ENCODE data around the gene SLC24A4.

The SLC24A4 gene

DNA sequence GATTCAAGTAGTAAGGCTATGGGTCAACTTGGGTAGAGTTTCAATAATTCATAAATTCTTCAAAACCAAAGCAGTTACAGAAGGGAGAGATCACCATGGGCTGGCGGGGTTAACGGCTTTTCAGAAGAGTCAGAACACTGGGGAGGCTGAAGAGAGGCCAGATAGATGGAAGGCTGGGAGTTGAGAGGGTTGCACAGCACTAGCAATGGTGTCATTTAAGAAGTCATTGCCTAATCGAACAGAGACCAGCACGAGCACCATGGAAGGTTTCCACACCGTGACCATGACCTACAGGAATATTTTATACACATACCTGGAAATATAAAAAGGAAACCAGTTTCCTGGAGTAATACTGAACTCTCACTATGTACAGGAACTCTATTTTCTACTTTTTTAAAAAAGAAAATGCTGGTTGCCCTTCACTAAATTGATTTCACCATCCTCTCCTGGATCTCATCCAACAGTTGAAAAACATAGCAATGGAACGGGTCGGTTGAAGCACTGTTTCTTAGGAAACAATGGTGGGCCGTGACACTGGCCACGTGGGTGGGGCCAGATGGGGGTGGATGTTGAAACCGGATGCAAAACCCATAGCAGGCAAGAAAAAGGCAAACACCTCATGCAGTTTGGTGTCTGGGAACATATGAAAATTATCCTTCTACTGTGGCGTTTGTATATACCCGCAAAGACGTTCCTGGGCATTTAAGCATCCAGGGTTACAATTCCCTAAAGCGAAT, 152.7 kb downstream of the SLC24A4 start:
- DNase-seq: no peak
- no peak for ATAC-seq

DNA sequence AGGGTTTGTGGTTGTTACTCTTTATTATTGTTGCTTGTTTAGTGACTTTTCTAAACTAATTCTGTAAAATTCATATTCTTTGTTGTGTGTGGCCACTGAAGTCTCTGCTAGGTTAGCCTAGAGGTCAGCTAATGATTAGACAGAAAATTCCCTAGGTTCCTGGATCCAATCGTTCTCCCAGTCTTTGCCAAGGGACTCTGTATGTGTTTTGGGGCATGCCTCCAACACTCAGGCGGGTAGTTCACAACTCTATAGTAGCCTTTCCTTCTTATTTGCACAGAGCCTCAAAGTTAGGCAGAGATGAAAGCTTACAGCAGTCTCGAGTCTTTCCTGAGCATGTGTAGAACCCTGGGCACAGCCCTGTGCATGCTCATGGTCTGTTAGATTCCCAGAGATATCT, 157.9 kb downstream of the SLC24A4 start:
- no peak for ATAC-seq
- no peak for DNase-seq

- DNase-seq (no peak), ATAC-seq (no peak)
Measured at GRCh38 chr14:92481386-92481785, 158.4 kb downstream of the SLC24A4 start.

- ATAC-seq (no peak), DNase-seq (no peak)
Measured at GRCh38 chr14:92481811-92482555, 159.0 kb downstream of the SLC24A4 start.

GRCh38 chr14:92482621-92483319, 159.8 kb downstream of the SLC24A4 start:
- no peak for ATAC-seq
- no peak for DNase-seq

GRCh38 chr14:92484132-92484823, 161.3 kb downstream of the SLC24A4 start:
- DNase-seq (no peak), ATAC-seq (no peak)

DNA sequence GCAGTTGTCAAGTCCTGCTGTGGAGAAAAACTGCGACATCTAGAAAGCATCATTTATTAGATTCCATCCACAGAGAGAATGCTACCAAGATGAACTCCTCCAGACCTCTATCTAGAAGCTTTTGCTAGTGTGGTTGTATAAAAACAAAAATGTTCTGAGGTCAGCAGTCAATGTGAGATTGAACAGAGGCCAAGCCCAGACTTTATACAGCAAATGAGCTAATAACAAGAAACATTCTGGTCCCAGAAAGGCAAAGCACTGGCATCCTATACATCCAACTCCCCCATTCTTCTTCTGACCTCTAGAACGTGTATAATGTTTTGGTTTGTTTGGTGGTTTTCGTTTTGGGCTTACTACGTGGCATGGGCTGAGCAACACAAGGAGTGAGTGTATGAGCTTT, 163.9 kb downstream of the SLC24A4 start:
- ATAC-seq (no peak), DNase-seq (no peak)

GRCh38 chr14:92487513-92488133, 164.7 kb downstream of the SLC24A4 start:
- ATAC-seq (no peak), DNase-seq (no peak)

- DNase-seq: no peak
- ATAC-seq: no peak
Measured at GRCh38 chr14:92489394-92490238, 166.7 kb downstream of the SLC24A4 start.

DNA sequence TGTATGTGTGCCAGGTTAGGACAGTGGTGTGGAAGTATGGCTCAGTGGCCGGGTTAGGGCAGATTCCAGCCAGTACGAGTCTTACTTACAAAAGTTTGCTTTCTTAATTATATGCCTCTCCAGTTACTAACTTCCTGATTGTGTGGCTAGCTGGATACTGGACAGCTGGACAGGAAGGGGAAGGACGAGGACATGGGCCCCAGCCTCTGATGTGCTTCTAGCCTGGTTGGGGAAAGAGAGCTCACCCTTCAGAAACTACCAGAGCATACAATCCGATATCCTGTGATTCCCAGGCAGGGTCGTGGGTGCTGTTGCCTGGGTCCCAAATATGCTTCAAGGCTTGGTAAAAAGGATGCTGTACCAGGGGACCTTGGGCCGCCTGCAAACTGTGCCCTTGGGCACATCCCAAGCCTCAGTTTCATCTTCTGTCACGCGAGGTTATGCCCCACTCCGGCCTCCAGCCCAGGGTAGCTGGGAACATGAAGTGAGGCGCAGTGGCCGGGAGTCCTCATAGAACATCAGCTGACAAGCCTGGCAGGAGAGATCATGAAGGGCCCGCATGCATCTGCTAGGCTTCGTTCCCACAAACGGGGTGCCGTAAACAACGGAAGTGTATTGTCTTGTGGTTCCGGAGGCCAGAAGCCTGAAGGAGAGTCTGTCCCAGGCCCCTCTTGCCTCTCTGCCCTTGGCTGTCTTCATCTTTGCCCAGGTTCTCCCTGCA, 167.4 kb downstream of the SLC24A4 start:
- no peak for DNase-seq
- no peak for ATAC-seq

DNA sequence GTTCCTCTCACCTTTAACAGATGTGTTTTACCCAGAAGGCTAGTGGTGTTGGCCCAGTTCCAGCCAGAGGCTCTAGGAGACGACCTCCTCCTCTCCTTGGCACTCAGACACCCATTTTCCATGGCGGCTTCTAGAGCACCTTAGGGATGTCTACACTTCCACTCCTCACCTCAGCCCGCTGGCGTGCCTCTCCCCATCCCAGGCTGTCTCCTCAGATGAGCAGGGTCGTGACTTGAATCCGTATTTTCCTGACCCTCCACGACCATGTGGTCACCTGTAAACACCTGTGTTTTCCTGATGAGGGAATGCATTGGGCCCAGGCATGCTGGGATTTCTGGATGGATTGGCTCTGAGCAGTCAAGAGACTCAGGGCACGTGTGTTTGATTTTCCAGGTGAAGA, 168.8 kb downstream of the SLC24A4 start:
- no peak for DNase-seq
- no peak for ATAC-seq

DNA sequence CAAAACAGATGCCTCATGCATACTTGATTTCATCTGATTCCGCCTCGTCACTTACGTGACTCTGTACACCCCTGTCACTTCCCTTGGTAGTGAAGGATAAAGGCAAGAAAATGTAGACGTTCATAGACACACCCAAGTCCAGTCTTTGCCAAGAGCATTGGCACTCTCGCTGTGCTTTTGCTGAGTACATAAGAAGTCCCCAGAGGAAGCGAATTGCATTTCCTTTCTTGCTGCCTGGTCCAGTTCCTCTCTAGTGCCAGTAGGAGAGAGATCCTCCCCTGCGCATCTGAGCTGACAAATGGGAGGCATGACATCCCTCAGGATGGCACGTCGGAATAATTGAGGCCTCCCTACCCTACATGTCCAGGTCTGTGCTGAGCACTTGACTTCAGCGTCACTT, 169.3 kb downstream of the SLC24A4 start:
- DNase-seq (no peak), ATAC-seq (no peak)

DNA sequence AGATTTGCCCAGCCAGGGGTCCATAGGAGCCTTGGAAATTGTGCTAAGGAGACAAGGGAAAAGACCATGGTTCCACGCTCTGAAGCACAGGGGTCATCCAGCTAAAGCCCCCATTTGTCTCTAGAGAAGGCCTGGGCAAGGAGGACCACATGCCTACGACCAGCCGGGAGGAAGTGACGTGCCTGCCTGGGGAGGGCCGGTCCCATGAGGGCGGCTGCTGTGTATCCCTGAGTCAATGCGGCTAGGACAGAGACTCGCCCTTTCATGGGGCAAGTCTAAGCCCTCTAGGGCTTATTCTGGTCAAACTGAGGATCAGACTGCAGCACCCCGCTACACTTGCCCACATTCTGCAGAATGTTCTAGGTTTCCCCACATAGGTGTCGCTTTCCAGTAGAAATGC, 170.1 kb downstream of the SLC24A4 start:
- ATAC-seq: no peak
- no peak for DNase-seq

DNA sequence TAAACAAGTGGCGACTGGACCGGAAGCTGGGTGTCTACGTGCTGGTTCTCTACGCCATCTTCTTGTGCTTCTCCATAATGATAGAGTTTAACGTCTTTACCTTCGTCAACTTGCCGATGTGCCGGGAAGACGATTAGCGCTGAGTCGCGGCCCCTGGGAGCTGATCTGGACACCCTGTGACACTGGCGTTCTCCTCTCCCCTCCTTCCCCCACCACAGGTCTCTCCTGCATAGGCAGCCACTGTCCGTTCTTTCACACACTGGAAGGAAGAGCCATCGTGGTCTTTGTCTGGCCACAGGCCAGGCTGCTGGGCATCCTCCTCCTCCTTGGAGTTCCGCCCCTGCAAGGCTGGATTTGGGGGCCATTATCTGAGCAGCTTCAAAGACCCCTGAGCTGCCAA, 170.5 kb downstream of the SLC24A4 start:
- DNase-seq: no peak

GRCh38 chr14:92494512-92494911, 171.5 kb downstream of the SLC24A4 start:
- ATAC-seq: no peak
- no peak for DNase-seq

More for the DNA sequence above, 170.5 kb downstream of the SLC24A4 start:
- ATAC-seq: no peak

- ATAC-seq: no peak
- DNase-seq: no peak
Measured at GRCh38 chr14:92495027-92495426, 172.1 kb downstream of the SLC24A4 start.

DNA sequence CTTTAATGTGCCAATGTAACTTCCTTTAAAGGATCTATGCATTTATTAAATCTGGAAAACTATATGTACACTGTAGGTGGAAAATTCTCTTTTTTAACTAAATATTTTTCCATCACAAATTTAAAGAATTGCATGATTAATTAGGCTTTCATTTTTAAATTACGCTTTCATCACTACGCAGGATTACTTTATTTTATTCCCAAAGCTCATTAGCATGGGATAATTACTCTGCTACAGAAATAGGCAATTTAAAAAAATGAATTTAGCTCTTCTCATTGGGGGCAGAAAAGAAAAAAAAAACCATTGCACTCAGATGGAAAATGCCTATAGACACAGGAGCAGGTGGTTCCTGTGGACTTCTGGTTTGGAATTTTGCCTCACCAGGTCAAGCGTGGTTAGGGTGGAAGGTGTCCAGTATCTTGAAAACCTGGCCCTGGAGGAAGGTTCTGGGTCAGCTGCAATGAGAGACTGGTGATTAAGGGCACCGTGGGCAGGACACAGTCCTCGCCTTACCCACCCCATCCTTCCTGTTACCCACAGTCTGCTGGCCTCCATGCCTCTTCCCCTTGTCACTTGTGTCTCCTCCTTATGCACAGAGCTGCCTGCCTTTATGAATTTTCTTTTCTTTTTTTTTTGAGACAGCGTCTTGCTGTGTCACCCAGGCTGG, 173.4 kb downstream of the SLC24A4 start:
- ATAC-seq: no peak

GRCh38 chr14:92497391-92497790, 174.4 kb downstream of the SLC24A4 start:
- ATAC-seq: no peak

More for the DNA sequence above, 173.4 kb downstream of the SLC24A4 start:
- DNase-seq: no peak

DNA sequence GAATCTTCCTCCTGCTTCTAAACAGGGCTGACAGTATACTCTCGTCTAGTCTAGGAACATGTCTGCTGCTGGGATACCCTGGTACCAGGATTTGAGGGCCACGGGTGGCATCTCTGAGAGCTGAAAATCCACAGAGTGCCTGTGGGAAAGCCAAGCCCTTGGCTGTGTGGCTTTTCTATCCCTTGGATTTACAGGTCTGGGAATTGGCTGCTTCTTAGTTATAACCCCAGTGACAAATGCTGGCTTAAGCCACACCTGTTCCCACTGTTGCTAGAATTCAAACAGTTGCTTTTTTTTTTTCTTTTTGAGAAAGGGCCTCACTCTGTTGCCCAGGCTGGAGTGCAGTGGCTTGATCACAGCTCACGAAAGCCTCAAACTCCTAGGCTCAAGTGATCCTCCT, 176.3 kb downstream of the SLC24A4 start:
- no peak for DNase-seq
- ATAC-seq: no peak

More at GRCh38 chr14:92497391-92497790, 174.4 kb downstream of the SLC24A4 start:
- DNase-seq: no peak

GRCh38 chr14:92500491-92500941, 177.6 kb downstream of the SLC24A4 start:
- no peak for DNase-seq

More at GRCh38 chr14:92500491-92500941, 177.6 kb downstream of the SLC24A4 start:
- no peak for ATAC-seq
